ENCODE data around the gene MAML3.

- TF ChIP-seq TAF1 (IDR thresholded peaks at IDR 0.05; ENCODE audit: low read depth, low read length), result no peak
- no peak for TF ChIP-seq POLR2A (IDR thresholded peaks at IDR 0.05; ENCODE audit: low read depth, low read length)
- no peak for TF ChIP-seq POLR2AphosphoS5 (IDR thresholded peaks at IDR 0.05; ENCODE audit: low read depth, low read length)
- no peak for TF ChIP-seq SPI1 (IDR thresholded peaks at IDR 0.05; ENCODE audit: low read depth, low read length)
These were observed 236.1 kb downstream of the MAML3 start for GRCh38 chr4:139917896-139918295.

All from GM12891 (cell line).